Measurements from ENCODE around the gene HSBP1L1. TPM values are rescaled to one million over a fixed set of nuclear protein-coding genes. Genes with fewer than 3 reads are reported as not detected.

Gene HSBP1L1
- total RNA-seq, 2 experiments from 2014 or later: 42.6 to 42.7 TPM

DNA sequence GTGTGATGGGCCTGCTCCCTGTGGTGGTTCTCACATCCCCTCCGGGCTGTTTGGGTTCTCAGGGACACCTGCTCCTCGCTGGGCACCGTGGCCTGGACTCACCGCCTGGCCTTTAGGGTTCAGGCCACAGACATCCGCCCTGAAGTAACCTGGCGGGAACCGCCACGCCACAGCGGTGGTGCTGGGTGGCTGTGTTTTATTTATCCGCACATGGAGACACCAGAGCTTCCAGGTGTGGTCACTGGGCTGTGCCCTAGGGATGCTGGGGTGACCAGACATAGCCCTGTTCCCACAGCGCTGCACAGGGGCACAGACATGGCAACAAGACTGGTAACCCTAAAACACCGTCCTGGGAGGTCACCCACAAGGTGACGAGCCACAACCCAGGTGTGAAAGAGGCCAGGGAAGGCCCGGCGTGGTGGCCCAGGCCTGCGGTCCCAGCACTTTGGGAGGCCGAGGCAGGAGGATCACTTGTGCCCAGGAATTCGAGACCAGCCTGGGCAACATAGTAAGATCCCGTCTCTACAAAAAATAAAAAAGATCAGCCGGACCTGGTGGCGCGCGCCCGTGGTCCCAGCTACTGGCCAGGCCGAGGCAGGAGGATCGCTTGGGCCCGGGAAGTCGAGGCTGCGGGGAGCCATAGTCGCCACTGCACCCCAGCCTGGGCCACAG, 649 bp upstream of the HSBP1L1 start:
- H3K27ac ChIP-seq (ENCODE audit: low read depth in 1 of 2, low read length in 2 of 2): peak overlapping the region in 1 of 2 donors; percentile 44
- intact Hi-C loops (cut with DNase I, micrococcal nuclease): loop anchor here (1.0 to 10.0 kb wide), 6 partner anchors 13 to 439 kb away; partner anchors contain the start of genes KCNG2 (in 1 of the 2) and SLC66A2 (in 1 of the 2)
- ATAC-seq (ENCODE audit: poor library complexity): no peak
- no peaks in the 10 kb centered on the region for H3K9me3 Mint-ChIP-seq
- CTCF ChIA-PET: interaction anchor here (1.5 kb wide), 1 partner anchor 23 kb away, joined by 6 read pairs; the partner anchor contains the start of gene TXNL4A
- peak overlapping the region; percentile 86 for H3K27ac Mint-ChIP-seq
- H3K27me3 ChIP-seq (ENCODE audit: control insufficient read depth in 1 of 2, insufficient read depth in 2 of 2, low read length in 2 of 2): no peaks in the 10 kb centered on the region
- H3K36me3 Mint-ChIP-seq (ENCODE audit: low read depth): peaks cover 21% of the 10 kb centered on the region
- POLR2A ChIA-PET: interaction anchor here (0.6 to 4.2 kb wide), 6 partner anchors 12 to 285 kb away, joined by 3 to 27 read pairs (median 8); partner anchors contain the start of genes RBFA, SLC66A2 and TXNL4A
- no peaks in the 10 kb centered on the region for H3K9me3 ChIP-seq (ENCODE audit: control insufficient read depth in 1 of 2, insufficient read depth in 1 of 2, low read length in 2 of 2)
- H3K4me3 ChIP-seq (ENCODE audit: low read length): peak overlapping the region; percentile 67
- H3K27me3 Mint-ChIP-seq: peaks cover 4% of the 10 kb centered on the region
- peaks cover 51% of the 10 kb centered on the region for H3K4me1 ChIP-seq (ENCODE audit: insufficient read depth, low read length)
- TF ChIP-seq, protein P1, sequence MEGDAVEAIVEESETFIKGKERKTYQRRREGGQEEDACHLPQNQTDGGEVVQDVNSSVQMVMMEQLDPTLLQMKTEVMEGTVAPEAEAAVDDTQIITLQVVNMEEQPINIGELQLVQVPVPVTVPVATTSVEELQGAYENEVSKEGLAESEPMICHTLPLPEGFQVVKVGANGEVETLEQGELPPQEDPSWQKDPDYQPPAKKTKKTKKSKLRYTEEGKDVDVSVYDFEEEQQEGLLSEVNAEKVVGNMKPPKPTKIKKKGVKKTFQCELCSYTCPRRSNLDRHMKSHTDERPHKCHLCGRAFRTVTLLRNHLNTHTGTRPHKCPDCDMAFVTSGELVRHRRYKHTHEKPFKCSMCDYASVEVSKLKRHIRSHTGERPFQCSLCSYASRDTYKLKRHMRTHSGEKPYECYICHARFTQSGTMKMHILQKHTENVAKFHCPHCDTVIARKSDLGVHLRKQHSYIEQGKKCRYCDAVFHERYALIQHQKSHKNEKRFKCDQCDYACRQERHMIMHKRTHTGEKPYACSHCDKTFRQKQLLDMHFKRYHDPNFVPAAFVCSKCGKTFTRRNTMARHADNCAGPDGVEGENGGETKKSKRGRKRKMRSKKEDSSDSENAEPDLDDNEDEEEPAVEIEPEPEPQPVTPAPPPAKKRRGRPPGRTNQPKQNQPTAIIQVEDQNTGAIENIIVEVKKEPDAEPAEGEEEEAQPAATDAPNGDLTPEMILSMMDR (IDR thresholded peaks at IDR 0.05): no peak
- no peak for DNase-seq
- peak overlapping the region; percentile 85 for H3K4me3 Mint-ChIP-seq
- H3K36me3 ChIP-seq (ENCODE audit: insufficient read depth, low read length): no peaks in the 10 kb centered on the region
- H3K4me1 Mint-ChIP-seq (ENCODE audit: low read depth): peaks cover 42% of the 10 kb centered on the region

DNA sequence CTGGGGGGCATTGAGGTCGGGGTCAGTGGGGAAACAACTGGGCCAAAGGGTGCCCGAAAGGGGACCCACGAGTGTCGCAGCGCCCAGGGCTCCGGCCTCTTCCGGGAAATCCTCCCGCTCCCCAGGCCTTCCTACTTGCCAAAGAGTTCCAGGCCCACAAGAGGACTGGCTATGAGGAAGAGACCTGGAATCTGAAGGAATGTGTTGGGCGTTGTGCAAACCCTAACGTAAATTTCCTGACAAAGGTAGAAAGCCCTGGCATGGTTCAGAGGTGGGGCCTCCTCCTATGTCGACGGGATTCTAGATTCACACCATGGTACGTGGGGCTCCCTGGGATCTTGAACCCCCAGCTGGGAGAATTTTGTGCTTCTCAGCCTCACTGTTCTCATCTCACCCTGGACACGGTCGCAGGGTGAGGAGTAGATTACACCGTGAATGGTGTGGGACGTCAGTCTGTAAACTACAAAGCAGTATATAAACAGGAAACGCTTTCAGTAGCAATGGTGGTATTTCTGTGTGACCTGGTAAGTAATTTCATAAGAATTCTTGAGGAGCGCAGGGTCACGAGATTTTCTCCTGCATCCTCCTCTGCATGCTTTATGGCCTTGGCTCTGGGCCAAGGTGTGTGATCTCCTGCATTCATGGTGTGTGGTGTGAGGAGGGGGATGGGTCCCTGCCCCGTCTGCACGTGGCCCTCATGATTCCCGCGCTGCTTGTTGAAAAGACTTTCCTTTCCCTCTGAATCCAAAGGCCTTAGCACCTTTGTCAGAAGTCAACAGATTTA, 868 bp downstream of the HSBP1L1 start:
- TF ChIP-seq, protein P1 (IDR thresholded peaks at IDR 0.05): no peak
- Mint-ChIP-seq H3K4me3 (peak overlapping the region; percentile 97), H3K27me3 (peaks cover 4% of the 10 kb centered on the region), H3K9me3 (no peaks in the 10 kb centered on the region), H3K4me1 (ENCODE audit: low read depth) (peaks cover 34% of the 10 kb centered on the region), H3K27ac (peak overlapping the region; percentile 97), H3K36me3 (ENCODE audit: low read depth) (peaks cover 31% of the 10 kb centered on the region)
- DNase-seq: peak in 3 of 14 experiments; percentile 45 to 61 (median 60)
- ChIA-PET POLR2A (interaction anchor here (0.7 to 4.2 kb wide), 5 partner anchors 14 to 286 kb away, joined by 3 to 27 read pairs (median 11); partner anchors contain the start of genes RBFA, SLC66A2 and TXNL4A), CTCF (interaction anchor here (0.7 kb wide), 1 partner anchor 68 kb away, joined by 5 read pairs; no protein-coding TSS in a partner anchor)
- H3K27ac ChIP-seq (ENCODE audit: low read depth in 1 of 2, low read length in 2 of 2): peak overlapping the region; percentile 38 to 72
- intact Hi-C loops (cut with DNase I, micrococcal nuclease): loop anchor here (2.0 to 10.0 kb wide), 4 partner anchors 15 to 441 kb away; partner anchors contain the start of genes KCNG2 (in 1 of the 2) and SLC66A2 (in 1 of the 2)
- ATAC-seq (ENCODE audit: poor library complexity): peak; percentile 36
- H3K4me3 ChIP-seq (ENCODE audit: low read length): peak overlapping the region; percentile 67
- no peaks in the 10 kb centered on the region for H3K36me3 ChIP-seq (ENCODE audit: insufficient read depth, low read length)
- H3K27me3 ChIP-seq (ENCODE audit: control insufficient read depth in 1 of 2, insufficient read depth in 2 of 2, low read length in 2 of 2): no peaks in the 10 kb centered on the region
- H3K4me1 ChIP-seq (ENCODE audit: insufficient read depth, low read length): peaks cover 44% of the 10 kb centered on the region
- H3K9me3 ChIP-seq (ENCODE audit: control insufficient read depth in 1 of 2, insufficient read depth in 1 of 2, low read length in 2 of 2): no peaks in the 10 kb centered on the region

DNA sequence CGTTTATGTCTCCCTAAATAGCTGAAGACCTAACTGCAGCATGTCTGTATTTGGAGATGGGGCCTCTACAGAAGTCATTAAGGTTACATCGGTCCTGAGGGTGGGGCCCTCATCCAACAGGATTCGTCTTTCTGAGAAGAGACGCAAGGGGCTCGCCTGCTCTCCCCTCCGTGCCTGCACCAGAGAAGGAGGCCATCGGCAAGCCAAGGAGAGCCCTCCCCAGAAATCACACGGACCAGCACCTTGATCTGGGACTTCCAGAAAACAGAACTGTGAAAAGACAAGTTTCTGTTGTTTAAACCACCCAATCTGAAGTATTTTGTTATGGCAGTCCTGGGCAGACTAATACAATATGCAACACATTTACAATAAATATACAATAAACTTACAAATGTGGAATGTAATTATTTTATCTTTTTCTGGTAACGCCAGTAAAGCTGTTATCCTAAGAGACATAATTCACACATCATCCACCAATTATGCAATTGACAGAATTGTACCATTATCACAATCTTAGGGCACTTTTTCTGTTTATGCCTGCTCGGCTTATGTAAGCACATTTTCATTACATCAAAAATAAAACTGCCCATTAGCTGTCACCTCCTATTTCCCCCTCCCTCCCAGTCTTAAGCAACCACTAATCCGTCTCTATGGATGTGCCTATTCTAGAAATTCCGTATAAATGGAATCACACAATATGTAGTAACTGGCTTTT, 6.1 kb downstream of the HSBP1L1 start:
- POLR2A ChIA-PET: no interaction called here
- TF ChIP-seq, protein P1 (IDR thresholded peaks at IDR 0.05): no peak
- DNase-seq (no peak), ATAC-seq (ENCODE audit: poor library complexity) (no peak)
- peaks cover 79% of the 10 kb centered on the region for H3K36me3 Mint-ChIP-seq (ENCODE audit: low read depth)
- no peak overlapping the region for H3K27ac ChIP-seq (ENCODE audit: low read depth in 1 of 2, low read length in 2 of 2)
- H3K27ac Mint-ChIP-seq: peak overlapping the region; percentile 48
- H3K4me1 ChIP-seq (ENCODE audit: insufficient read depth, low read length): peaks cover 2% of the 10 kb centered on the region
- no peaks in the 10 kb centered on the region for H3K27me3 ChIP-seq (ENCODE audit: control insufficient read depth in 1 of 2, insufficient read depth in 2 of 2, low read length in 2 of 2)
- CTCF ChIA-PET: no interaction called here
- no peaks in the 10 kb centered on the region for H3K27me3 Mint-ChIP-seq
- no peaks in the 10 kb centered on the region for H3K9me3 Mint-ChIP-seq
- peaks cover 15% of the 10 kb centered on the region for H3K4me1 Mint-ChIP-seq (ENCODE audit: low read depth)
- no peak overlapping the region for H3K4me3 ChIP-seq (ENCODE audit: low read length)
- no peak overlapping the region for H3K4me3 Mint-ChIP-seq
- no peaks in the 10 kb centered on the region for H3K9me3 ChIP-seq (ENCODE audit: control insufficient read depth in 1 of 2, insufficient read depth in 1 of 2, low read length in 2 of 2)
- peaks cover 39% of the 10 kb centered on the region for H3K36me3 ChIP-seq (ENCODE audit: insufficient read depth, low read length)
- intact Hi-C loops (cut with DNase I, micrococcal nuclease): no loop called here
